HepG2 (cell line): ENCODE measurements around the gene PXMP4. TPM values are rescaled to one million over a fixed set of nuclear protein-coding genes. Genes with fewer than 3 reads are reported as not detected.

ENCODE experiments used
- EEA1 ChIP-seq: sonication (generic); formaldehyde crosslinking; IDR thresholded peaks from 2 replicates; pipeline ENCODE4 v1.5.1; 2020; ENCODE audit warnings: mild to moderate bottlenecking, missing genetic modification reagents, borderline replicate concordance
- ETV5 ChIP-seq: IDR thresholded peaks from 2 replicates; pipeline ENCODE4 v1.6.1; 2018; ENCODE audit warnings: missing biosample characterization, missing genetic modification reagents, inconsistent platforms, borderline replicate concordance
- EZH2 ChIP-seq: conservative IDR thresholded peaks from 2 replicates; pipeline ENCODE4 v1.6.1; 2012; ENCODE audit warnings: mild to moderate bottlenecking, low read depth, low read length, moderate library complexity
- IRF2 ChIP-seq: IDR thresholded peaks from 2 replicates; pipeline ENCODE4 v1.6.1; 2018; ENCODE audit warnings: missing genetic modification reagents, missing compliant biosample characterization
- RARG ChIP-seq: sonication (generic); formaldehyde crosslinking; IDR thresholded peaks from 2 replicates; pipeline ENCODE4 v1.4.0; 2020; ENCODE audit warnings: low read depth, mild to moderate bottlenecking, missing genetic modification reagents
- TMF1 ChIP-seq: sonication (generic); formaldehyde crosslinking; IDR thresholded peaks from 2 replicates; pipeline ENCODE4 v1.8.1; 2022; ENCODE audit warnings: low read depth, missing genetic modification reagents
- ZNF274 ChIP-seq: sonication (generic); formaldehyde crosslinking; IDR thresholded peaks from 2 replicates; pipeline ENCODE4 v1.5.1; 2020; ENCODE audit warnings: mild to moderate bottlenecking, missing genetic modification reagents
- ZNF33A ChIP-seq: sonication (generic); formaldehyde crosslinking; IDR thresholded peaks from 2 replicates; pipeline ENCODE4 v1.5.1; 2020; ENCODE audit warnings: missing genetic modification reagents, mild to moderate bottlenecking, moderate library complexity, borderline replicate concordance
- polyA plus RNA-seq, 8 experiments: library from polyadenylated mRNA; depleted of rRNA in 3 of 8; stranded (reverse) in 7 of 8; unstranded in 1 of 8; fragments of >200 nt; fragmentation: Illumina TruSeq in 4 of 8; extraction: Trizol in 4 of 8; gene quantifications; 2 replicates each; pipeline versions ENCODE4 v1.2.1 to v1.2.3, GENCODE V29; 2011 to 2016; ENCODE audit warnings: low read depth in 4 of 8, missing spikeins in 1 of 8, mixed read lengths in 1 of 8; ENCODE audit not compliant: insufficient read depth in 1 of 8
- total RNA-seq, 5 experiments: library from RNA; depleted of rRNA; stranded (reverse); fragments of >200 nt; fragmentation: Illumina TruSeq; extraction: Trizol; gene quantifications; 2 replicates each; pipeline ENCODE4 v1.2.3, GENCODE V29; 2016; ENCODE audit warnings: low read depth in 1 of 5
- TF ChIP-seq, protein P1 (sequence below): sonication (generic); formaldehyde crosslinking; IDR thresholded peaks from 2 replicates; pipeline ENCODE4 v1.5.0; 2020; ENCODE audit warnings: missing genetic modification reagents
- TF ChIP-seq, protein P2 (sequence below): sonication (generic); formaldehyde crosslinking; IDR thresholded peaks from 2 replicates; pipeline ENCODE4 v1.4.0; 2020; ENCODE audit warnings: mild to moderate bottlenecking, missing genetic modification reagents, borderline replicate concordance
- TF ChIP-seq, protein P3 (sequence below): sonication (generic); formaldehyde crosslinking; IDR thresholded peaks from 2 replicates; pipeline ENCODE4 v1.4.0; 2020; ENCODE audit warnings: mild to moderate bottlenecking, missing genetic modification reagents, borderline replicate concordance
- TF ChIP-seq, protein P4 (sequence below): IDR thresholded peaks from 2 replicates; pipeline ENCODE4 v1.4.0; 2020; ENCODE audit warnings: mild to moderate bottlenecking, missing genetic modification reagents
- TF ChIP-seq, protein P5 (sequence below): sonication (generic); formaldehyde crosslinking; IDR thresholded peaks from 2 replicates; pipeline ENCODE4 v1.4.0; 2020; ENCODE audit warnings: missing genetic modification reagents

The PXMP4 gene
- total and polyA plus RNA-seq, 2 of the 13 experiments (the other 11 are each of a cell fraction or from before 2014, with no cell fraction given): not detected

DNA sequence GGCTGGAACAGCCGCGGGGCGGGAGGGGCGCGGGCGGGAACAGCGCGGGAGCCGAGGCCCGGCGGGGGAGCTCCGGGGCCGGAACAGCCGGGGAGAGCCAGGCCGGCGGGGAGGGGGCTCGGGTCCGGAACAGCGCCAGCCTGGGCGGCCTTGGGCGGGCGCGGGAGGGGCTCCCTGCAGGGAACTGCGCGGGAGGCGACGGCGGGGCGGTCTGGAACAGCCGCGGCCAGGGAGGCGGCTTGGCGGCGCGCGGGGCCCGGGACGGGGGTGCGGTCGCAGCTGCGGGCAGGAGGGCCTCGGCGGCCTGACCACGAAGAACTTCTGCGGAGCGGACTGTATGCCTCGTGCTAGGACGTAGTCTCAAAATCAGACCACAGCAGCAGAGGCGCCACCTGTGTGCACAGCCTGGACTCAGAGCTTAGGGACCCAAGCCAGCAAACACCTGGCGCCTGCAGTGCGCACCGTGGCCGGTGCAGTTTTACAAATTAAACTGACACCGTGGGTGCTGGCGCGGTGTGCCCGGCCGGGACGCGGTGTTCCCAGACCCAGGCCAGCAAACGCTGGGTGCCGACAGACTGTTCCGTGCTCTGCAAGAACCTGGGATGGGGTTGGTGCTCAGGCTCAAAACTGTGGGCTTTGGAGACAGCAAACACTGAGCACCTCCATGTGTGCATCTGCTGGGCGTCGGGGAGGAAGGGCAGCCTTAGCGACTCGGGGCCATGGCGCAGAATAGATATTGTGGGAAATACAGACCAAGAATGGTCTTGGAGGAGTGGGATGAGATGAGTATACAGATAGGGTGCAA is 12.3 kb upstream of the PXMP4 start (continued):
- TF ChIP-seq, protein P1, sequence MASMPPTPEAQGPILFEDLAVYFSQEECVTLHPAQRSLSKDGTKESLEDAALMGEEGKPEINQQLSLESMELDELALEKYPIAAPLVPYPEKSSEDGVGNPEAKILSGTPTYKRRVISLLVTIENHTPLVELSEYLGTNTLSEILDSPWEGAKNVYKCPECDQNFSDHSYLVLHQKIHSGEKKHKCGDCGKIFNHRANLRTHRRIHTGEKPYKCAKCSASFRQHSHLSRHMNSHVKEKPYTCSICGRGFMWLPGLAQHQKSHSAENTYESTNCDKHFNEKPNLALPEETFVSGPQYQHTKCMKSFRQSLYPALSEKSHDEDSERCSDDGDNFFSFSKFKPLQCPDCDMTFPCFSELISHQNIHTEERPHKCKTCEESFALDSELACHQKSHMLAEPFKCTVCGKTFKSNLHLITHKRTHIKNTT: no peak
- TF ChIP-seq, protein P2, sequence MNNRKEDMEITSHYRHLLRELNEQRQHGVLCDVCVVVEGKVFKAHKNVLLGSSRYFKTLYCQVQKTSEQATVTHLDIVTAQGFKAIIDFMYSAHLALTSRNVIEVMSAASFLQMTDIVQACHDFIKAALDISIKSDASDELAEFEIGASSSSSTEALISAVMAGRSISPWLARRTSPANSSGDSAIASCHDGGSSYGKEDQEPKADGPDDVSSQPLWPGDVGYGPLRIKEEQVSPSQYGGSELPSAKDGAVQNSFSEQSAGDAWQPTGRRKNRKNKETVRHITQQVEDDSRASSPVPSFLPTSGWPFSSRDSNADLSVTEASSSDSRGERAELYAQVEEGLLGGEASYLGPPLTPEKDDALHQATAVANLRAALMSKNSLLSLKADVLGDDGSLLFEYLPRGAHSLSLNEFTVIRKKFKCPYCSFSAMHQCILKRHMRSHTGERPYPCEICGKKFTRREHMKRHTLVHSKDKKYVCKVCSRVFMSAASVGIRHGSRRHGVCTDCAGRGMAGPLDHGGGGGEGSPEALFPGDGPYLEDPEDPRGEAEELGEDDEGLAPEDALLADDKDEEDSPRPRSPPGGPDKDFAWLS (CRISPR knock-in tag): no peak
- TF ChIP-seq TMF1 (CRISPR knock-in tag) (peak; percentile 91; the same call in 1 of the 2 replicates), EEA1 (CRISPR knock-in tag) (no peak; the same call in 1 of the 2 replicates), ZNF274 (CRISPR knock-in tag) (peak; percentile 97), ETV5 (peak; percentile 55; the same call in 1 of the 2 replicates), EZH2 (no peak), IRF2 (CRISPR knock-in tag) (no peak), ZNF33A (CRISPR knock-in tag) (no peak), RARG (CRISPR knock-in tag) (no peak)
- TF ChIP-seq, protein P3, sequence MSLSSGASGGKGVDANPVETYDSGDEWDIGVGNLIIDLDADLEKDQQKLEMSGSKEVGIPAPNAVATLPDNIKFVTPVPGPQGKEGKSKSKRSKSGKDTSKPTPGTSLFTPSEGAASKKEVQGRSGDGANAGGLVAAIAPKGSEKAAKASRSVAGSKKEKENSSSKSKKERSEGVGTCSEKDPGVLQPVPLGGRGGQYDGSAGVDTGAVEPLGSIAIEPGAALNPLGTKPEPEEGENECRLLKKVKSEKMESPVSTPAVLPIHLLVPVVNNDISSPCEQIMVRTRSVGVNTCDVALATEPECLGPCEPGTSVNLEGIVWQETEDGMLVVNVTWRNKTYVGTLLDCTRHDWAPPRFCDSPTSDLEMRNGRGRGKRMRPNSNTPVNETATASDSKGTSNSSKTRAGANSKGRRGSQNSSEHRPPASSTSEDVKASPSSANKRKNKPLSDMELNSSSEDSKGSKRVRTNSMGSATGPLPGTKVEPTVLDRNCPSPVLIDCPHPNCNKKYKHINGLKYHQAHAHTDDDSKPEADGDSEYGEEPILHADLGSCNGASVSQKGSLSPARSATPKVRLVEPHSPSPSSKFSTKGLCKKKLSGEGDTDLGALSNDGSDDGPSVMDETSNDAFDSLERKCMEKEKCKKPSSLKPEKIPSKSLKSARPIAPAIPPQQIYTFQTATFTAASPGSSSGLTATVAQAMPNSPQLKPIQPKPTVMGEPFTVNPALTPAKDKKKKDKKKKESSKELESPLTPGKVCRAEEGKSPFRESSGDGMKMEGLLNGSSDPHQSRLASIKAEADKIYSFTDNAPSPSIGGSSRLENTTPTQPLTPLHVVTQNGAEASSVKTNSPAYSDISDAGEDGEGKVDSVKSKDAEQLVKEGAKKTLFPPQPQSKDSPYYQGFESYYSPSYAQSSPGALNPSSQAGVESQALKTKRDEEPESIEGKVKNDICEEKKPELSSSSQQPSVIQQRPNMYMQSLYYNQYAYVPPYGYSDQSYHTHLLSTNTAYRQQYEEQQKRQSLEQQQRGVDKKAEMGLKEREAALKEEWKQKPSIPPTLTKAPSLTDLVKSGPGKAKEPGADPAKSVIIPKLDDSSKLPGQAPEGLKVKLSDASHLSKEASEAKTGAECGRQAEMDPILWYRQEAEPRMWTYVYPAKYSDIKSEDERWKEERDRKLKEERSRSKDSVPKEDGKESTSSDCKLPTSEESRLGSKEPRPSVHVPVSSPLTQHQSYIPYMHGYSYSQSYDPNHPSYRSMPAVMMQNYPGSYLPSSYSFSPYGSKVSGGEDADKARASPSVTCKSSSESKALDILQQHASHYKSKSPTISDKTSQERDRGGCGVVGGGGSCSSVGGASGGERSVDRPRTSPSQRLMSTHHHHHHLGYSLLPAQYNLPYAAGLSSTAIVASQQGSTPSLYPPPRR (CRISPR knock-in tag): peak; percentile 41; the same call in 1 of the 2 replicates
- TF ChIP-seq, protein P4, sequence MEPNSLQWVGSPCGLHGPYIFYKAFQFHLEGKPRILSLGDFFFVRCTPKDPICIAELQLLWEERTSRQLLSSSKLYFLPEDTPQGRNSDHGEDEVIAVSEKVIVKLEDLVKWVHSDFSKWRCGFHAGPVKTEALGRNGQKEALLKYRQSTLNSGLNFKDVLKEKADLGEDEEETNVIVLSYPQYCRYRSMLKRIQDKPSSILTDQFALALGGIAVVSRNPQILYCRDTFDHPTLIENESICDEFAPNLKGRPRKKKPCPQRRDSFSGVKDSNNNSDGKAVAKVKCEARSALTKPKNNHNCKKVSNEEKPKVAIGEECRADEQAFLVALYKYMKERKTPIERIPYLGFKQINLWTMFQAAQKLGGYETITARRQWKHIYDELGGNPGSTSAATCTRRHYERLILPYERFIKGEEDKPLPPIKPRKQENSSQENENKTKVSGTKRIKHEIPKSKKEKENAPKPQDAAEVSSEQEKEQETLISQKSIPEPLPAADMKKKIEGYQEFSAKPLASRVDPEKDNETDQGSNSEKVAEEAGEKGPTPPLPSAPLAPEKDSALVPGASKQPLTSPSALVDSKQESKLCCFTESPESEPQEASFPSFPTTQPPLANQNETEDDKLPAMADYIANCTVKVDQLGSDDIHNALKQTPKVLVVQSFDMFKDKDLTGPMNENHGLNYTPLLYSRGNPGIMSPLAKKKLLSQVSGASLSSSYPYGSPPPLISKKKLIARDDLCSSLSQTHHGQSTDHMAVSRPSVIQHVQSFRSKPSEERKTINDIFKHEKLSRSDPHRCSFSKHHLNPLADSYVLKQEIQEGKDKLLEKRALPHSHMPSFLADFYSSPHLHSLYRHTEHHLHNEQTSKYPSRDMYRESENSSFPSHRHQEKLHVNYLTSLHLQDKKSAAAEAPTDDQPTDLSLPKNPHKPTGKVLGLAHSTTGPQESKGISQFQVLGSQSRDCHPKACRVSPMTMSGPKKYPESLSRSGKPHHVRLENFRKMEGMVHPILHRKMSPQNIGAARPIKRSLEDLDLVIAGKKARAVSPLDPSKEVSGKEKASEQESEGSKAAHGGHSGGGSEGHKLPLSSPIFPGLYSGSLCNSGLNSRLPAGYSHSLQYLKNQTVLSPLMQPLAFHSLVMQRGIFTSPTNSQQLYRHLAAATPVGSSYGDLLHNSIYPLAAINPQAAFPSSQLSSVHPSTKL (CRISPR knock-in tag): no peak; the same call in none of the 2 replicates
- TF ChIP-seq, protein P5, sequence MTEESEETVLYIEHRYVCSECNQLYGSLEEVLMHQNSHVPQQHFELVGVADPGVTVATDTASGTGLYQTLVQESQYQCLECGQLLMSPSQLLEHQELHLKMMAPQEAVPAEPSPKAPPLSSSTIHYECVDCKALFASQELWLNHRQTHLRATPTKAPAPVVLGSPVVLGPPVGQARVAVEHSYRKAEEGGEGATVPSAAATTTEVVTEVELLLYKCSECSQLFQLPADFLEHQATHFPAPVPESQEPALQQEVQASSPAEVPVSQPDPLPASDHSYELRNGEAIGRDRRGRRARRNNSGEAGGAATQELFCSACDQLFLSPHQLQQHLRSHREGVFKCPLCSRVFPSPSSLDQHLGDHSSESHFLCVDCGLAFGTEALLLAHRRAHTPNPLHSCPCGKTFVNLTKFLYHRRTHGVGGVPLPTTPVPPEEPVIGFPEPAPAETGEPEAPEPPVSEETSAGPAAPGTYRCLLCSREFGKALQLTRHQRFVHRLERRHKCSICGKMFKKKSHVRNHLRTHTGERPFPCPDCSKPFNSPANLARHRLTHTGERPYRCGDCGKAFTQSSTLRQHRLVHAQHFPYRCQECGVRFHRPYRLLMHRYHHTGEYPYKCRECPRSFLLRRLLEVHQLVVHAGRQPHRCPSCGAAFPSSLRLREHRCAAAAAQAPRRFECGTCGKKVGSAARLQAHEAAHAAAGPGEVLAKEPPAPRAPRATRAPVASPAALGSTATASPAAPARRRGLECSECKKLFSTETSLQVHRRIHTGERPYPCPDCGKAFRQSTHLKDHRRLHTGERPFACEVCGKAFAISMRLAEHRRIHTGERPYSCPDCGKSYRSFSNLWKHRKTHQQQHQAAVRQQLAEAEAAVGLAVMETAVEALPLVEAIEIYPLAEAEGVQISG (CRISPR knock-in tag): peak; percentile 92
